Type B pancreatic cell (in vitro differentiated cells): ENCODE results near the gene ATP6V0E1. TPM values are rescaled to one million over a fixed set of nuclear protein-coding genes. Genes with fewer than 3 reads are reported as not detected.

Experiments used
- DNase-seq: peaks from one replicate; pipeline ENCODE4 v3.0.0; 2021; ENCODE audit warnings: mixed read lengths; ENCODE audit not compliant: unreplicated experiment; ENCODE audit errors: extremely low spot score
- H3K27ac Mint-ChIP-seq: 2 replicates; pipeline ENCODE4 v1.8.0; 2021; ENCODE audit warnings: mild to moderate bottlenecking, mixed read lengths
- H3K27me3 Mint-ChIP-seq: 2 replicates; pipeline ENCODE4 v1.8.0; 2021; ENCODE audit warnings: mixed read lengths
- H3K36me3 Mint-ChIP-seq: 2 replicates; pipeline ENCODE4 v1.8.0; 2021; ENCODE audit warnings: mixed read lengths
- H3K4me1 Mint-ChIP-seq: one replicate; pipeline ENCODE4 v1.8.0; 2021; ENCODE audit warnings: mixed read lengths; ENCODE audit not compliant: unreplicated experiment
- H3K4me3 Mint-ChIP-seq: 2 replicates; pipeline ENCODE4 v1.8.0; 2021; ENCODE audit warnings: mild to moderate bottlenecking, mixed read lengths
- H3K9me3 Mint-ChIP-seq: 2 replicates; pipeline ENCODE4 v1.8.0; 2021; ENCODE audit warnings: mixed read lengths
- total RNA-seq: library from RNA; stranded (reverse); gene quantifications from 2 replicates; pipeline ENCODE4 v1.2.1, GENCODE V29; 2021; ENCODE audit warnings: low replicate concordance
- TF ChIP-seq, protein P1 (sequence below): fragments of 200-600 bp; sonication (generic); conservative IDR thresholded peaks from 2 replicates; pipeline ENCODE4 v1.5.0; 2021; ENCODE audit warnings: antibody characterized with exemption, mild to moderate bottlenecking

The ATP6V0E1 gene
- total RNA-seq, 1 donor from 2014 or later, result 141 TPM

DNA sequence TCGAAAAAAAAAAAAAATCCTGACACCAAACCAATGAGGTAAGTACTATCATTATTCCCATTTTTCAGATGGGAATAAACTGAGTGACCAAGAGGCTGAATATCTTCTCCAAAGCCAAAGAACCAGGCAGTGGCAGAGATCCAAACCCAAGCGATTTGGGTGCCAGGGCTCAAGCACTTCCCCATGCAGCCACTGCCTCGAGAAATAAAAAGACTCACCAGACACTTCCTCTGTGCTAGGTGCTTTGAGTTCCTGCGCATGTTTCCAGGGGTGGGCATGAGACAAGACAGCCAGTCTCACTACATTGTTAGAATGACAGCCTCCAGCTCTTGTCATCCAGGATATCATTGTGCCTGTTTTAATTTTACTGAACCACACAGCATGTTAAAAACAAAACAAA lies 26.6 kb upstream of the ATP6V0E1 start:
- peaks cover 10% of the 10 kb centered on the region for H3K36me3 Mint-ChIP-seq
- H3K27ac Mint-ChIP-seq, result peak overlapping the region; percentile 59
- no peaks in the 10 kb centered on the region for H3K9me3 Mint-ChIP-seq
- DNase-seq, result no peak
- H3K4me3 Mint-ChIP-seq, result peak overlapping the region; percentile 77
- no peaks in the 10 kb centered on the region for H3K27me3 Mint-ChIP-seq
- peaks cover 11% of the 10 kb centered on the region for H3K4me1 Mint-ChIP-seq
- TF ChIP-seq, protein P1, sequence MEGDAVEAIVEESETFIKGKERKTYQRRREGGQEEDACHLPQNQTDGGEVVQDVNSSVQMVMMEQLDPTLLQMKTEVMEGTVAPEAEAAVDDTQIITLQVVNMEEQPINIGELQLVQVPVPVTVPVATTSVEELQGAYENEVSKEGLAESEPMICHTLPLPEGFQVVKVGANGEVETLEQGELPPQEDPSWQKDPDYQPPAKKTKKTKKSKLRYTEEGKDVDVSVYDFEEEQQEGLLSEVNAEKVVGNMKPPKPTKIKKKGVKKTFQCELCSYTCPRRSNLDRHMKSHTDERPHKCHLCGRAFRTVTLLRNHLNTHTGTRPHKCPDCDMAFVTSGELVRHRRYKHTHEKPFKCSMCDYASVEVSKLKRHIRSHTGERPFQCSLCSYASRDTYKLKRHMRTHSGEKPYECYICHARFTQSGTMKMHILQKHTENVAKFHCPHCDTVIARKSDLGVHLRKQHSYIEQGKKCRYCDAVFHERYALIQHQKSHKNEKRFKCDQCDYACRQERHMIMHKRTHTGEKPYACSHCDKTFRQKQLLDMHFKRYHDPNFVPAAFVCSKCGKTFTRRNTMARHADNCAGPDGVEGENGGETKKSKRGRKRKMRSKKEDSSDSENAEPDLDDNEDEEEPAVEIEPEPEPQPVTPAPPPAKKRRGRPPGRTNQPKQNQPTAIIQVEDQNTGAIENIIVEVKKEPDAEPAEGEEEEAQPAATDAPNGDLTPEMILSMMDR, result no peak

DNA sequence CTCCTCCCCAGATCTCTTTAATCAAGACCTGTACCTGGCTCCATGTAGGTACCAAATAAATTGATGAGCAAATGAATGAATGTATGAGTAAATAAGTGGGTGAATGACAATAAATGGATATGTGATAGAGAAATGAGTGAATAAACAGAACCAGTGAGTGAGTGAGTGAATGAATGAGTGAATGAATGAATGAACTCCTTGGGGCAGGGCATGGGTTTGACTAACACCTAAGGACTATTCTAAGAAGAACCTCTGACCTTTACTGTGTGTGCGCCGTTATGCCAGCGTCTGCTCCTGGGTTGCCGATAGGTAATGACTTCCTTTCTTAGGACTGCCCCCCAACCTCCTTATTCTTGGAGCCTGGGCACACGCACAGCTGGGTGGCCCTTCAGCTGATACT lies 26.1 kb upstream of the ATP6V0E1 start:
- Mint-ChIP-seq H3K36me3 (peaks cover 8% of the 10 kb centered on the region), H3K9me3 (no peaks in the 10 kb centered on the region), H3K27me3 (no peaks in the 10 kb centered on the region), H3K4me3 (peak overlapping the region; percentile 77), H3K4me1 (peaks cover 11% of the 10 kb centered on the region), H3K27ac (peak overlapping the region; percentile 59)
- TF ChIP-seq, protein P1, result no peak
- DNase-seq, result no peak

DNA sequence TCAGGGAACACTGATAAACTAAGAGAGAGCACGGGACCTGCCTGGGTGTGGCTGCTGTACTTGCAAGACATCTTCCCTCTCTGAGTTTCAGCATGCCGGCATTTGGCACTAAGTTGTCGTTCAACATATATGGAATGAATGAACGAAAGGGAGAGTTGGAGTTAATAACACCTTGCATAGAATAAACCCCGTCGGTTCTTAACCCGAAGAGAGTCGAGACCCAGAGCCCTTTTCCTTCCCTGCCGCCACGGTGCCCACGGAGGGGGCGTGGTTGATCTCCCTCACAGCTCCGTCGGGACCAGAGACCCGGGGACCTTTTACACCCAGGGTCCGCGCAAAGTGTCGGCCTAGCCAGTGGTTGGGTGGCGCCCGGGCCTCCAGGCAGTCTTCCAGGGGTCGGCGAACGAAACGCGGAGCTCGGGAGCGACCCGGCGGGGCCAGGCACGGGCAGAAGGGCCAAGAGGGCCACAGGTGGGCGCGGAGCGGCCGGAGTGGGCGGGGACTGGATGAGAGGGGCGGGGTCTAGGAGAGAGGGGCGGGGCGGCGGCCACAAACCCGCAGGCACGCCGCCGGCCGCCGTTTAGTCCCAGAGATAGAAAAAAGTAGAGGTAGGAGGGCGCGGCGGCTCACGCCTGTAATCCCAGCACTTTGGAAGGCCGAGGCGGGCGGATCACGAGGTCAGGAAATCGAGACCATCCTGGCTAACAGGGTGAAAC lies 25.1 kb upstream of the ATP6V0E1 start:
- Mint-ChIP-seq H3K27ac (peak overlapping the region; percentile 99), H3K27me3 (no peaks in the 10 kb centered on the region), H3K4me3 (peak overlapping the region; percentile 94), H3K9me3 (no peaks in the 10 kb centered on the region), H3K4me1 (peaks cover 11% of the 10 kb centered on the region), H3K36me3 (peaks cover 8% of the 10 kb centered on the region)
- TF ChIP-seq, protein P1, result no peak
- no peak for DNase-seq

DNA sequence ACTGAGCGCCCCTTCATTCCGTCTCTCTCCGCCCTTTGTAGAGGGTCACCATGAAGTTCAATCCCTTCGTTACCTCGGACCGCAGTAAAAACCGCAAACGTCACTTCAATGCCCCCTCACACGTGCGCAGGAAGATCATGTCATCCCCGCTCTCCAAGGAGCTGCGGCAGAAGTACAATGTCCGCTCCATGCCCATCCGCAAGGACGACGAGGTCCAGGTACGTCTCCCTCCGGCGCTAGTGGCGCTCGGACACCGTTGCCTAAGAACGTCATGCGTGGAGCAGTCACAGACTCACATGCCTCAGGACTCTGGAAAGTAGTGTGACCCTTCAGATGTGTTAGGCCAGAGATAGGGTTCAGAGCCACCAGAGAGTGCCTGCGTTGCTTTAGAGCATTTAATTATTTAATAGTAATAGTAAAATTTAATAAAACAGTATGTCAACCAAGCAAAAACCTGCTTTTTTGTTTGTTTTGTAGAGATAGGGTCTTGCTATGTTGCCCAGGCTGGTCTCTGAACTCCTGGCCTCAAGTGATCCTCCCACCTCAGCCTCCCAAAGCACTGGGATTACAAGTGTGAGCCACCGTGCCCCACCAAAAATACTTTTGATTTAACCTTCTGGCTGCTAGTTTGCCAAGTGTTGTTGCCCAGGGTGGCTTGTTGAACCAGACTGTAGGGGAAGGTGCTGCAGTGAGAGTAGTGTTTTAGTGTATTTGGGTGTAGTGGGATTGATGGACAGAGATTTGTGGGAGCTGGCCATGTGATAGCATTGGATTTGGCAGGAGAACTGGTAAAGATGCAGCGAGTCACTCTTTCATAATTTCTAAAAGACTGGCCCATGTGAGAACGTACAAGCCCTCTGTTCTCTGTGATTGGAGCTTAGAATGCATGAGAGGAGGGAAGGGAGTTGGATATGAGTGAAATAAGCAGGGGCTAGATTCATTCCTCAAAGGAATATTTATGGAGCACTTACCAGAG lies 23.5 kb upstream of the ATP6V0E1 start:
- DNase-seq, result no peak

DNA sequence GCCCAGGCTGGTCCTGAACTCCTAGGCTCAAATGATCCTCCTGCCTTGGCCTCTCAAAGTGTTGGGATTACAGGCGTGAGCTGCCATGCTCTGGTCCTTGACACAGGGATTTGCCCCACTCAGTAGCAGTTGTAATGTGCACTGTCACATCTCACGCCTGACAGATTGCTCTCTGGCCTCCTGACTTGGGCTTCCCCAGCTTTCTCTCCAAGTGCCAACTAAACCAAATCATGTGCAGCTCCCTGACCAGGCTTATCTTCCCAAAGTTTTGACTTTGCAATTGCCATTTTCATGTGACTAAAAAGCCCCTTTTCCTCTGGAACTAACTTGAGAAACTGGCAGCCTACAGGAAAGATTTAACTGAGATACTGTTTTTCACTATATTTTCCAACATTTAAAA lies 13.7 kb upstream of the ATP6V0E1 start:
- DNase-seq, result no peak
- Mint-ChIP-seq H3K4me1 (no peaks in the 10 kb centered on the region), H3K36me3 (peaks cover 14% of the 10 kb centered on the region), H3K27ac (no peak overlapping the region), H3K27me3 (no peaks in the 10 kb centered on the region), H3K9me3 (no peaks in the 10 kb centered on the region), H3K4me3 (no peak overlapping the region)
- TF ChIP-seq, protein P1, result no peak

More for the DNA sequence above, 23.5 kb upstream of the ATP6V0E1 start:
- Mint-ChIP-seq H3K27me3 (no peaks in the 10 kb centered on the region), H3K27ac (peak overlapping the region; percentile 99), H3K36me3 (peaks cover 13% of the 10 kb centered on the region), H3K9me3 (no peaks in the 10 kb centered on the region), H3K4me1 (peaks cover 11% of the 10 kb centered on the region), H3K4me3 (peak overlapping the region; percentile 94)
- TF ChIP-seq, protein P1, result no peak
